NCI-H2081 treated with DMSO at 0.1 percent for 48 hours (cell line): Measurements from ENCODE around the gene PLXNA2.

ENCODE experiments used
- DNase-seq: peaks from one replicate; lab custom pipeline; 2025; lab: John Stamatoyannopoulos, UW

The PLXNA2 gene

GRCh38 chr1:208243967-208244916 lies at the start of gene PLXNA2:
PLXNA2 (minus strand) TSS chr1:208244384; CDS start chr1:208217922, 26,462 bp downstream.
- DNase-seq, result no peak

DNA sequence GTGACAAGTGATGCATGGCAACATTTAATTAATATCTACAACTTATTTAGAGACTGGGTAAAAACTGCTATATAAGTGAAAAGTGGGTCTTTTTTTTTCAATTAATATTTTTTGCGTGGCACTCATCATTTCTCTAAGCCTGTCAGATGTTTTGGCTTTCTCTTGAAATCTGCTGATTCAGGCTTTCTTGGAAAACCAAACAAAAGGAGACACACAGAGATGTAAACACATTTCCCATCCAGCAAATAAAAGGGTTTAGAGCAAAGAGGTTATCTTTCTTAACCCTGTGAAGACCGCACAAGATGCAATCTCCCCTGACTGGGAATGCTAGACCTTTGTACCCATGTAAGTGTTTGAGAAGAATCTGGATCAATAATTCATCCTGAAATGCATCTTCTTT lies 48.7 kb upstream of the PLXNA2 start:
- no peak for DNase-seq

DNA sequence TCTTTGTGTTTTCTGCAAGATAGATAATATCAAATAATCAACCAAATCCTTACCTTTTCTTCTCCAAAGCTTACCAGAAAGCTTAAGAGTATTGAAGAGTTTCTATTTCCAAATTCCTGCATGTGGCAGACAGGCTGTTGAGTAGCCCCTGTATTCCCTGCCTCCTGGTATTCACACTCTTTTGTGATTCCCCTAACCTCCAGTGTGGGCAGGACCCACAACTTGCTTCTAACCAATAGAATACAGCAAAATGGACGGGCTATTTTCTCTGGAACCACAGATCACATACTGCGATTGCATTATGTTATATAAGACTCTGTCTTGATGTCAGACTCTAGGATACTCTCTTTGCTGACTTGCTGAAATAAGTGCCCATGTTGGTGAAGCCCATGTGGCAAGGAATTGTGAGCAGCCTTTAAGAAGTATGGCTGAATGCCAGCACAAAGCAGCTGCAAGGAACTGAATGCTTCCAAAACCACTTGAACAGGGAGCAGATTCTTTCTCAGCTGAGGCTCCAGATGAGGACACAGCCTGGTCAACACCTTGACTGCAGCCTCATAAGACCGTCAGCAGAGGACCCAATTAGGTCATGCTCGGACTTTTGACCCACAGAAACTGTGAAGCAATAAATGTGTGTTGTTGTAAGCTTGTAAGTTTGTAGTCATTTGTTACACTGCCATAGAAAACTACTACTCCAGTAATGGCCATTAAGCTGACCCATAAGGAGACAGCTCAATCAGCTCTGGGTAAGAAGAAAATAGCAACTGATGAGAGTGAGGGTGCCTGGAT lies 47.9 kb upstream of the PLXNA2 start:
- no peak for DNase-seq

GRCh38 chr1:208291129-208291528 lies 46.9 kb upstream of the PLXNA2 start:
- no peak for DNase-seq

DNA sequence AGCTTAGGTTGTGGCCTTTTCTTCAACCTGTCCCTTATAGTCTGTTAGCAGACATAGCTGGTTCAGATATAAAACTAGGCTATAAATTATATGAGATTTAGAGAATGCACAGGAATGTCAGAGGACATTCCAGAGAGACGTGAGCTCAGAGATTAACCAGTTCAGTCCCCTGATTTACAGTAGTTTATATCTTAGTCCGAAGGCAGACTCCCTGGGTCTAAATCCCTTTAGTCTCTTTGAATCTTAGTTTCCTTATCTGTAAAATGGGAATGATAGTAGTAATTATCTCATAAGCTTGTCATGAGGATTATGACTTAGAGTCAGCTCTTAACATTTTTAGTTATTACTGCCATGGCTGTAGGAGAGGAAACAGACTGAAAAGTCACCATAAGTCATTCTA lies 45.5 kb upstream of the PLXNA2 start:
- DNase-seq, result no peak

- no peak for DNase-seq
Observed at GRCh38 chr1:208288495-208288894, 44.3 kb upstream of the PLXNA2 start.

- DNase-seq, result no peak
Observed at GRCh38 chr1:208280681-208281450, 36.7 kb upstream of the PLXNA2 start.

- DNase-seq, result no peak
Observed at GRCh38 chr1:208279826-208280588, 35.8 kb upstream of the PLXNA2 start.

DNA sequence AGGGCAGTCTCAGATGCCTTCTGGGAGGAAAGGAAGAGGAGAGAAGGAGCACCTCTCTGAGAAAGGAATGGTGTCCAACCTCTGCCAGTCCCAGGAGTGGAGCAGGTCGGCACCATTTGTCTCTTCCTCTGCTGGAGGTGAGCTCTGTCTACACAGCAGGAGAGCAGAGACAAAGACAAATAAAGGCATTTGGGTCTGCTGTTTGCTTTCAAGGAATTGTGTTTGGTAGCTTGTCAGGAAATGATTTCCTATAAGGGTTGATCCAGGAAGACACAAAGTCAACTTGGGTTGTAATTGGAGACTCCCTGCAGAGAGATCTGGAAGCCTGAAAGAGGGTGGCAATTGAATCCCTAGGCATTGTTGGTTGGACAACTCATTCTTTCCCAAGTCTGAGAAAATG lies 34.5 kb upstream of the PLXNA2 start:
- no peak for DNase-seq

- DNase-seq, result no peak
Observed at GRCh38 chr1:208276757-208277435, 32.7 kb upstream of the PLXNA2 start.

DNA sequence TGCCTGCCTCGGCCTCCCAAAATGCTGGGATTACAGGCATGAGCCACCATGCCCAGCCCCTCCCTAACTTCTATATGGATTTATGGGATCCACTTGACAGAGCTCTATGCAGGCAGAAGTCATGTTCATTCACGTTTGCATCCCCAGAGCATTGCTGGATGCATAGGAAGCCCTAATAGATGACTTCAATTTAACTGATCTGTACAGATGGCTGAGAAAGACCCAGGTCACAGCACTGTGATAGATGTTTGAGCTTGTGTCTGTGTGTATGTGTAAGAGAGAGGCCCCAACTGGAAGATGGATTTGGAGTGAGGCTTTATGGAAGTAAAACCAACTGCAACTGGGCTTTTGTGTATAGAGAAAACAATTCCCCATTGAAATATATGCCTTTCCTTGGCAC lies 30.9 kb upstream of the PLXNA2 start:
- no peak for DNase-seq

GRCh38 chr1:208273386-208274017 lies 29.3 kb upstream of the PLXNA2 start:
- DNase-seq, result no peak

GRCh38 chr1:208272713-208273112 lies 28.5 kb upstream of the PLXNA2 start:
- no peak for DNase-seq

GRCh38 chr1:208272311-208272710 lies 28.1 kb upstream of the PLXNA2 start:
- DNase-seq, result no peak

DNA sequence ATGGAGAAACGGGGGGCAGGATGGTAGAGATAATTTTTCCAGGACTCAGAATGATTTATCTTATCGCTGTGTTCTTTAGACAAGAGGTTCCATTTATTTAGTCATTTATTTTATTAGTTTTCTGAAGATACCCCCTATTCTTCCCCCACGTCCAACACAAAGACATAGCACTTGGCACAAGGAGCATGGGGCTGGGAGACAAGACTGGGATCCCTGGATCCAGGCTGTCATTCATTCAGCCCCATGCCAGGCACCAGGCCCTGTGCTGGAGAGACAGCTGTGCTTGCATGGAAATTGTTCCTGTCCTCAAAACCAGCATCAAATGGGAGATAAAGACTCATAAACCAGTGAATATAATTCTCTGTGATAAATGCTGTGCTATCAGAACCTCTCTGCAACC lies 27.1 kb upstream of the PLXNA2 start:
- no peak for DNase-seq

DNA sequence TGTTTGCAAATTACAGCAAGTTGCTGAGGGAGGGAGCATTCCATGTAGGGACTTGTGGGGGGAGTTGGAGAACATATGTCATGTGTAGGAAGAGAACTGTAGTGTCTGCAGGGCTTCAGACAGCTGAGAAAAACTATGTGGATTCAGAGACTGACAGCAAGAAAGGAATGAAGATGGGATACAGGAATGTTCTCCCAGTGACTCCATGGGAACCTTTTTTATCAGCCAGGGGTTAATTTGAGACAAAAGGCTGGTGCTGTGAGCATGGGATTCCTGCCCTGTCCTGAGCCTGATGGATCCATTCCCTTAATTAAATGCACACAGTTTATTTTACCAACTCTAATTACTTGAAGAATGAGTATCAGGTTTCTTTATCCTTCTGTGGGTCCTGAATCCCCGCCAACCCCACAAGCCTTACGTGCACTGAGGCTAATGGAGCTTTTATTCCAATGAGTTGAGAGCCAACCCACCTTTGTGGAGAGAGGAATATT lies 26.5 kb upstream of the PLXNA2 start:
- no peak for DNase-seq

- no peak for DNase-seq
Observed at GRCh38 chr1:208269338-208269666, 25.1 kb upstream of the PLXNA2 start.

- no peak for DNase-seq
Observed at GRCh38 chr1:208268541-208269337, 24.6 kb upstream of the PLXNA2 start.

GRCh38 chr1:208265525-208265924 lies 21.3 kb upstream of the PLXNA2 start:
- DNase-seq, result no peak

- DNase-seq, result no peak
Observed at GRCh38 chr1:208265122-208265469, 20.9 kb upstream of the PLXNA2 start.
